Right forelimb (tissue), 1 donor: Measurements from ENCODE around the gene ACADVL.
"Not testable (repeated sequence)": the region's sequence is repeated elsewhere in the genome, so short reads cannot be mapped to it uniquely, and the experiment has no call there.

Source experiments
- DNase-seq: peaks from one replicate; pipeline ENCODE4 v3.0.0-alpha.2; 2018

ACADVL gene

GRCh38 chr17:7235693-7236665 lies 16.2 kb downstream of the ACADVL start:
- DNase-seq, result no peak

GRCh38 chr17:7236808-7237207 lies 17.1 kb downstream of the ACADVL start:
- no peak for DNase-seq

GRCh38 chr17:7237266-7237760 lies 17.6 kb downstream of the ACADVL start:
- DNase-seq, result no peak

- peak; percentile 85 for DNase-seq
Observed at GRCh38 chr17:7237761-7238419, 18.2 kb downstream of the ACADVL start.

- DNase-seq, result peak; percentile 66
Observed at GRCh38 chr17:7238420-7239090, 18.8 kb downstream of the ACADVL start.

GRCh38 chr17:7239091-7240027 lies 19.6 kb downstream of the ACADVL start, which contains the start of gene PHF23:
Gene PHF23 (minus strand): TSS chr17:7239457. CDS start chr17:7239279, 178 bp downstream.
- peak; percentile 99 for DNase-seq

- DNase-seq, result no peak
Observed at GRCh38 chr17:7240375-7240774, 20.6 kb downstream of the ACADVL start.

- no peak for DNase-seq
Observed at GRCh38 chr17:7241090-7241733, 21.5 kb downstream of the ACADVL start.

- DNase-seq, result peak; percentile 99
Observed at GRCh38 chr17:7241783-7242716, 22.3 kb downstream of the ACADVL start, which contains the start of gene GABARAP. Gene GABARAP (minus strand): TSS chr17:7242449. CDS start chr17:7242330, 119 bp downstream.

- DNase-seq, result peak; percentile 98
Observed at GRCh38 chr17:7242717-7243452, 23.1 kb downstream of the ACADVL start.

- DNase-seq, result no peak
Observed at GRCh38 chr17:7243453-7243729, 23.7 kb downstream of the ACADVL start.

- not testable (repeated sequence) for DNase-seq
Observed at GRCh38 chr17:7243838-7244237, 24.1 kb downstream of the ACADVL start.

GRCh38 chr17:7246779-7247178 lies 27.0 kb downstream of the ACADVL start:
- DNase-seq, result no peak

GRCh38 chr17:7248796-7249195 lies 29.1 kb downstream of the ACADVL start:
- no peak for DNase-seq

- no peak for DNase-seq
Observed at GRCh38 chr17:7249214-7249613, 29.5 kb downstream of the ACADVL start.

GRCh38 chr17:7249830-7250229 lies 30.1 kb downstream of the ACADVL start:
- DNase-seq, result no peak

- DNase-seq, result no peak
Observed at GRCh38 chr17:7250695-7251627, 31.2 kb downstream of the ACADVL start.

GRCh38 chr17:7251661-7252175 lies 32.0 kb downstream of the ACADVL start, which contains the start of gene CTDNEP1:
Gene CTDNEP1 (minus strand): TSS chr17:7251734. CDS start chr17:7251296, 438 bp downstream.
- DNase-seq, result no peak
